ENCODE data around the gene NR2C2AP.

GRCh38 chr19:19206938-19207337 is 3.7 kb upstream of the NR2C2AP start:
- TF ChIP-seq, protein P1, sequence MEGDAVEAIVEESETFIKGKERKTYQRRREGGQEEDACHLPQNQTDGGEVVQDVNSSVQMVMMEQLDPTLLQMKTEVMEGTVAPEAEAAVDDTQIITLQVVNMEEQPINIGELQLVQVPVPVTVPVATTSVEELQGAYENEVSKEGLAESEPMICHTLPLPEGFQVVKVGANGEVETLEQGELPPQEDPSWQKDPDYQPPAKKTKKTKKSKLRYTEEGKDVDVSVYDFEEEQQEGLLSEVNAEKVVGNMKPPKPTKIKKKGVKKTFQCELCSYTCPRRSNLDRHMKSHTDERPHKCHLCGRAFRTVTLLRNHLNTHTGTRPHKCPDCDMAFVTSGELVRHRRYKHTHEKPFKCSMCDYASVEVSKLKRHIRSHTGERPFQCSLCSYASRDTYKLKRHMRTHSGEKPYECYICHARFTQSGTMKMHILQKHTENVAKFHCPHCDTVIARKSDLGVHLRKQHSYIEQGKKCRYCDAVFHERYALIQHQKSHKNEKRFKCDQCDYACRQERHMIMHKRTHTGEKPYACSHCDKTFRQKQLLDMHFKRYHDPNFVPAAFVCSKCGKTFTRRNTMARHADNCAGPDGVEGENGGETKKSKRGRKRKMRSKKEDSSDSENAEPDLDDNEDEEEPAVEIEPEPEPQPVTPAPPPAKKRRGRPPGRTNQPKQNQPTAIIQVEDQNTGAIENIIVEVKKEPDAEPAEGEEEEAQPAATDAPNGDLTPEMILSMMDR (IDR thresholded peaks at IDR 0.05) = no peak
- TF ChIP-seq ZFX (IDR thresholded peaks at IDR 0.05; ENCODE audit: borderline replicate concordance) = no peak
